Subcutaneous adipose tissue (tissue), 4 donors: Measurements from ENCODE around the gene GLB1L2. TPM values are rescaled to one million over a fixed set of nuclear protein-coding genes. Genes with fewer than 3 reads are reported as not detected.

Experiments used
- CTCF ChIP-seq: fragments of 450-650 bp; IDR thresholded peaks from one replicate; pipeline ENCODE4 v1.5.1; 2016; ENCODE audit warnings: low read depth, mild to moderate bottlenecking, control low read depth, antibody characterized with exemption, moderate library complexity
- total RNA-seq, 4 donors: library from RNA; depleted of rRNA; stranded (reverse); fragments of >200 nt; gene quantifications; one replicate each; pipeline ENCODE4 v1.1.0, GENCODE V29; 2016

The GLB1L2 gene
- total RNA-seq, 4 donors from 2014 or later: 0.49 to 2.4 (median 0.80) TPM

GRCh38 chr11:134365011-134365925, 33.5 kb downstream of the GLB1L2 start:
- no peak for TF ChIP-seq CTCF

- no peak for TF ChIP-seq CTCF
Measured at GRCh38 chr11:134366254-134366653, 34.5 kb downstream of the GLB1L2 start.

GRCh38 chr11:134367781-134368180, 36.0 kb downstream of the GLB1L2 start:
- TF ChIP-seq CTCF: no peak

GRCh38 chr11:134369656-134370525, 38.1 kb downstream of the GLB1L2 start:
- TF ChIP-seq CTCF: no peak

- no peak for TF ChIP-seq CTCF
Measured at GRCh38 chr11:134370526-134371435, 39.0 kb downstream of the GLB1L2 start.

GRCh38 chr11:134371436-134372185, 39.8 kb downstream of the GLB1L2 start:
- TF ChIP-seq CTCF: no peak
